Subcutaneous adipose tissue (tissue), 4 donors: Measurements from ENCODE around the gene UBA1. TPM values are rescaled to one million over a fixed set of nuclear protein-coding genes. Genes with fewer than 3 reads are reported as not detected.

ENCODE experiments used
- CTCF ChIP-seq: fragments of 450-650 bp; IDR thresholded peaks from one replicate; pipeline ENCODE4 v1.5.1; 2016; ENCODE audit warnings: low read depth, mild to moderate bottlenecking, control low read depth, antibody characterized with exemption, moderate library complexity
- total RNA-seq, 4 donors: library from RNA; depleted of rRNA; stranded (reverse); fragments of >200 nt; gene quantifications; one replicate each; pipeline ENCODE4 v1.1.0, GENCODE V29; 2016

The UBA1 gene
- total RNA-seq, 4 donors from 2014 or later, result 106 to 137 (median 119) TPM

- no peak for TF ChIP-seq CTCF
Measured at GRCh38 chrX:47222751-47223350, 29.2 kb downstream of the UBA1 start.

- TF ChIP-seq CTCF, result no peak
Measured at GRCh38 chrX:47223476-47224250, 30.0 kb downstream of the UBA1 start.

DNA sequence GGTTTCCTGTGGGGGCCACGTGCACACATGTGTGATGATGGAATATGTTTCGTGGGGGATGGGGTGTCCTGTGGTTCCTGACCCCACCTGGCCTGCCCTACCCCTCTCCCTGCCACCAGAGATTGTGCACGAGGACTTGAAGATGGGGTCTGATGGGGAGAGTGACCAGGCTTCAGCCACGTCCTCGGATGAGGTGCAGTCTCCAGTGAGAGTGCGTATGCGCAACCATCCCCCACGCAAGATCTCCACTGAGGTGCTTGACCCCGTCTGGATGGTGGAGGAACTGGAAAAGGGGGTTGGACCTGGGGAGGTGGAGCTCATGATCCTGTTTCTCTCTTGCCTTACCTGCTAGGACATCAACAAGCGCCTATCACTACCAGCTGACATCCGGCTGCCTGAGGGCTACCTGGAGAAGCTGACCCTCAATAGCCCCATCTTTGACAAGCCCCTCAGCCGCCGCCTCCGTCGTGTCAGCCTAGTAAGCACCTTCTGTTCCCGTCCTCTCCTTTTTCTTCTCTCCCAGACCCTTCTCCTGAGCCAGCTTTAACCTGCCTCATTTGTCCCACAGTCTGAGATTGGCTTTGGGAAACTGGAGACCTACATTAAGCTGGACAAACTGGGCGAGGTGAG, 30.8 kb downstream of the UBA1 start:
- no peak for TF ChIP-seq CTCF

DNA sequence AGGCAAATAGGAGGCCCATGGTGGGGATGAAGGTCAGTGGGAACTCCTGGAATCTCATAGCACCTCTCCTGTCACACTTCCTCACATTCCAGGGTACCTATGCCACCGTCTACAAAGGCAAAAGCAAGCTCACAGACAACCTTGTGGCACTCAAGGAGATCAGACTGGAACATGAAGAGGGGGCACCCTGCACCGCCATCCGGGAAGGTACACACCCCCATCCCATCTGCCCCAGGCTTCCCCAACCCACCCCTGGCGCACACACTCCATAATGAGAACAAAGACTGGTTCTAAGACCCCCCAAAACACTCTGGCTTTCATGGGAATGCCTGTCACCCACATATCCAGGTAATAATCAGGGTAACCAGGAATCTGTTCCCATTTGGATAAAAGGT, 31.3 kb downstream of the UBA1 start:
- TF ChIP-seq CTCF, result no peak

- no peak for TF ChIP-seq CTCF
Measured at GRCh38 chrX:47226071-47226470, 32.4 kb downstream of the UBA1 start.

- no peak for TF ChIP-seq CTCF
Measured at GRCh38 chrX:47226531-47227333, 33.1 kb downstream of the UBA1 start.

DNA sequence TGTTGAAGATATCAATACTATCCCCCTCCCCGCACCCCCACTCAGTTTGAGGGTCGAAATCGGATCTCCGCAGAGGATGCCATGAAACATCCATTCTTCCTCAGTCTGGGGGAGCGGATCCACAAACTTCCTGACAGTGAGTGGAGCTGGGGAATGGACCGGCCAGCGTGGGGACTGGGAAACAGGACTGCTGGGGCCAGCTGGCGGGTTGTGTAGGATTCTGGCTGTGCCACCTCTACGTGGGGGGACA, 33.6 kb downstream of the UBA1 start:
- TF ChIP-seq CTCF, result no peak
